SK-N-SH (cell line): ENCODE data around the gene PLCL2.

Experiments used
- CTCF ChIP-seq: fragments of 200-600 bp; sonication (generic); IDR thresholded peaks from 2 replicates; pipeline ENCODE4 v1.6.1; 2017; ENCODE audit warnings: antibody characterized with exemption, mild to moderate bottlenecking, moderate library complexity
- EP300 ChIP-seq, 2 experiments: IDR thresholded peaks; 2 replicates each; pipeline versions ENCODE4 v1.4.0 to v1.6.1; 2012; ENCODE audit warnings: borderline replicate concordance in 1 of 2, low read depth in 1 of 2, low read length in 1 of 2
- EZH2phosphoT487 ChIP-seq: fragments of 200-600 bp; sonication (generic); IDR thresholded peaks from 2 replicates; pipeline ENCODE4 v1.6.1; 2017; ENCODE audit warnings: low read depth, mixed run types, mild to moderate bottlenecking, antibody characterized with exemption, moderate library complexity, borderline replicate concordance
- MAX ChIP-seq: IDR thresholded peaks from 2 replicates; pipeline ENCODE4 v1.4.0; 2012; ENCODE audit warnings: low read depth
- MXI1 ChIP-seq: IDR thresholded peaks from 2 replicates; pipeline ENCODE4 v1.6.1; 2012; ENCODE audit warnings: mild to moderate bottlenecking, low read depth, low read length, improper control_type of control experiment
- NFIC ChIP-seq: IDR thresholded peaks from 2 replicates; pipeline ENCODE4 v1.4.0; 2012; ENCODE audit warnings: borderline replicate concordance
- NRF1 ChIP-seq: IDR thresholded peaks from 2 replicates; pipeline ENCODE4 v1.6.1; 2012; ENCODE audit warnings: low read depth, mild to moderate bottlenecking, low read length
- POLR2AphosphoS5 ChIP-seq: IDR thresholded peaks from 2 replicates; pipeline ENCODE4 v1.6.1; 2012; ENCODE audit warnings: low read depth, low read length
- RAD21 ChIP-seq: IDR thresholded peaks from 2 replicates; pipeline ENCODE4 v1.6.1; 2012; ENCODE audit warnings: mild to moderate bottlenecking, low read length
- REST ChIP-seq: IDR thresholded peaks from 2 replicates; pipeline ENCODE4 v1.6.1; 2012; ENCODE audit warnings: mild to moderate bottlenecking, low read depth, low read length, moderate library complexity
- RFX5 ChIP-seq: IDR thresholded peaks from 2 replicates; pipeline ENCODE4 v1.6.1; 2012; ENCODE audit warnings: mild to moderate bottlenecking, improper control_type of control experiment, low read length
- SIN3A ChIP-seq: IDR thresholded peaks from 2 replicates; pipeline ENCODE4 v1.6.1; 2012; ENCODE audit warnings: low read depth, mild to moderate bottlenecking, low read length, moderate library complexity, borderline replicate concordance
- TAF1 ChIP-seq: IDR thresholded peaks from 2 replicates; pipeline ENCODE4 v1.6.1; 2012; ENCODE audit warnings: low read depth, mild to moderate bottlenecking, low read length, moderate library complexity, borderline replicate concordance
- USF1 ChIP-seq: IDR thresholded peaks from 2 replicates; pipeline ENCODE4 v1.4.0; 2012; ENCODE audit warnings: low read depth, borderline replicate concordance

- TF ChIP-seq CTCF (no peak), RAD21 (no peak), EZH2phosphoT487 (no peak), SIN3A (no peak), TAF1 (no peak), NRF1 (no peak), NFIC (no peak), EP300 (IDR thresholded peaks at IDR 0.05; ENCODE audit: borderline replicate concordance in 1 of 2, low read depth in 1 of 2, low read length in 1 of 2) (no peak), RFX5 (no peak), MXI1 (no peak), REST (no peak), MAX (no peak), USF1 (no peak), POLR2AphosphoS5 (no peak)
These were observed 48.1 kb upstream of the PLCL2 start for GRCh38 chr3:16836505-16837237.
